Kidney epithelial cell (primary cell): ENCODE data around the gene ATXN1. TPM values are rescaled to one million over a fixed set of nuclear protein-coding genes. Genes with fewer than 3 reads are reported as not detected.
"Not testable (repeated sequence)": the region's sequence is repeated elsewhere in the genome, so short reads cannot be mapped to it uniquely, and the experiment has no call there.

Experiments used
- DNase-seq: peaks from one replicate; pipeline ENCODE4 v3.0.0-alpha.2; 2010; ENCODE audit warnings: low read depth
- H3K27me3 ChIP-seq: 2 replicates; pipeline ENCODE4 v1.6.0; 2011; ENCODE audit warnings: low read length; ENCODE audit not compliant: control insufficient read depth, insufficient read depth
- H3K36me3 ChIP-seq: 2 replicates; pipeline ENCODE4 v1.5.1; 2011; ENCODE audit warnings: low read length; ENCODE audit not compliant: control insufficient read depth, insufficient read depth
- H3K4me3 ChIP-seq: 2 replicates; pipeline ENCODE4 v1.5.1; 2011; ENCODE audit warnings: low read depth, mild to moderate bottlenecking, control low read depth, low read length
- total RNA-seq: library from RNA; depleted of rRNA; stranded (reverse); fragments of >200 nt; gene quantifications from 2 replicates; pipeline ENCODE4 v1.2.3, GENCODE V29; 2015
- TF ChIP-seq, protein P1 (sequence below): IDR thresholded peaks from 2 replicates; pipeline ENCODE4 v1.5.1; 2011; ENCODE audit warnings: mild to moderate bottlenecking, moderate library complexity, low read length, control low read depth, inconsistent platforms; ENCODE audit not compliant: insufficient read depth, poor library complexity, severe bottlenecking

Gene ATXN1
- total RNA-seq, 1 donor from 2014 or later: 12.5 TPM

- DNase-seq: no peak
- TF ChIP-seq, protein P1, sequence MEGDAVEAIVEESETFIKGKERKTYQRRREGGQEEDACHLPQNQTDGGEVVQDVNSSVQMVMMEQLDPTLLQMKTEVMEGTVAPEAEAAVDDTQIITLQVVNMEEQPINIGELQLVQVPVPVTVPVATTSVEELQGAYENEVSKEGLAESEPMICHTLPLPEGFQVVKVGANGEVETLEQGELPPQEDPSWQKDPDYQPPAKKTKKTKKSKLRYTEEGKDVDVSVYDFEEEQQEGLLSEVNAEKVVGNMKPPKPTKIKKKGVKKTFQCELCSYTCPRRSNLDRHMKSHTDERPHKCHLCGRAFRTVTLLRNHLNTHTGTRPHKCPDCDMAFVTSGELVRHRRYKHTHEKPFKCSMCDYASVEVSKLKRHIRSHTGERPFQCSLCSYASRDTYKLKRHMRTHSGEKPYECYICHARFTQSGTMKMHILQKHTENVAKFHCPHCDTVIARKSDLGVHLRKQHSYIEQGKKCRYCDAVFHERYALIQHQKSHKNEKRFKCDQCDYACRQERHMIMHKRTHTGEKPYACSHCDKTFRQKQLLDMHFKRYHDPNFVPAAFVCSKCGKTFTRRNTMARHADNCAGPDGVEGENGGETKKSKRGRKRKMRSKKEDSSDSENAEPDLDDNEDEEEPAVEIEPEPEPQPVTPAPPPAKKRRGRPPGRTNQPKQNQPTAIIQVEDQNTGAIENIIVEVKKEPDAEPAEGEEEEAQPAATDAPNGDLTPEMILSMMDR: no peak
- Histone ChIP-seq H3K36me3 (no peaks in the 10 kb centered on the region), H3K27me3 (no peaks in the 10 kb centered on the region), H3K4me3 (no peak overlapping the region)
Observed at GRCh38 chr6:16621002-16621401, 140.3 kb downstream of the ATXN1 start.

GRCh38 chr6:16619777-16620176 lies 141.5 kb downstream of the ATXN1 start:
- no peak for DNase-seq
- Histone ChIP-seq H3K36me3 (no peaks in the 10 kb centered on the region), H3K27me3 (no peaks in the 10 kb centered on the region), H3K4me3 (no peak overlapping the region)
- TF ChIP-seq, protein P1: no peak

GRCh38 chr6:16618962-16619361 lies 142.3 kb downstream of the ATXN1 start:
- Histone ChIP-seq H3K36me3 (no peaks in the 10 kb centered on the region), H3K27me3 (no peaks in the 10 kb centered on the region), H3K4me3 (no peak overlapping the region)
- DNase-seq: no peak
- TF ChIP-seq, protein P1: no peak

DNA sequence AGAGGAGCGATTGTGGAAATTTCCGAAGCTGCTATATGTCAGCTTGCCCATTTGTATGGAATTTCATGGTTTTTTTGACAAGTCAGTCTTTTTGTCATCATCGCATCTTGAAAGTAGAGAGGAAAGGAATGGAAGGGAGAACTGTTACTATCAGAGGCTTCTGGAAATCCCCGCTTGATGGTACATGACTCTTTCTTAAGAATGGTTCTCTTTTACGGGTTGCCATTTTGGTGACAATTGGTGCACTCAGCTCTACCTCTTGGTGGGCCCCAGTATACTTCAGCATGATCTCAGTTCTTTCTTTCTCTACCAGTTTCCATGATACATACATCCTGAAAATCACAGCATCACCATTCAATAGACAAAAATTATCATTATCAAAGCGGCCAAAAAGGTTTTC lies 146.0 kb downstream of the ATXN1 start:
- DNase-seq, H3K36me3 ChIP-seq, H3K27me3 ChIP-seq, H3K4me3 ChIP-seq: not testable (repeated sequence)

DNA sequence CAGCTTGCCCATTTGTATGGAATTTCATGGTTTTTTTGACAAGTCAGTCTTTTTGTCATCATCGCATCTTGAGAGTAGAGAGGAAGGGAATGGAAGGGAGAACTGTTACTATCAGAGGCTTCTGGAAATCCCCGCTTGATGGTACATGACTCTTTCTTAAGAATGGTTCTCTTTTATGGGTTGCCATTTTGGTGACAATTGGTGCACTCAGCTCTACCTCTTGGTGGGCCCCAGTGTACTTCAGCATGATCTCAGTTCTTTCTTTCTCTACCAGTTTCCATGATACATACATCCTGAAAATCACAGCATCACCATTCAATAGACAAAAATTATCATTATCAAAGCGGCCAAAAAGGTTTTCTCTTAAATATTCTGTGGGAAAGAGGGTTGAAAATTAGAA lies 147.1 kb downstream of the ATXN1 start:
- H3K27me3 ChIP-seq, DNase-seq, H3K36me3 ChIP-seq, H3K4me3 ChIP-seq: not testable (repeated sequence)

GRCh38 chr6:16613504-16613903 lies 147.8 kb downstream of the ATXN1 start:
- not testable (repeated sequence) for H3K4me3 ChIP-seq, H3K27me3 ChIP-seq, H3K36me3 ChIP-seq, DNase-seq

DNA sequence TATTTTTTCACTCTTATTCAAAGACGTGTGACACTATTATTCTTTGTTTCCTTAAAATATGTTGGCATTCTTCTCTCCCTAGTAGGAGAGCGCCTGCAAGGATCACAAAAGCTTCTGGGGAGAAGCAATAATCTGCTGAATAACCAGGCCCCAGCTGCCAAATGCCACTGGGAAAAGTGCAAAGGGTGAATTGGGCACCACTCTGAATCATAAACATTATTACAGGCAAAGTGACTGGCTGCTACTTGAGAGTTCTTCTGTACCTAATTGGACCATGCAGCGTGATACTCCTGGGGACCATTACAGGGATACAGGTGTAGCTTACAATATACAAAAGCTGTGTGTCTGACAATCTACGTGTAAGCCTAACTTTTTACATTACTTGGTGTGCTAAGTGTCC lies 152.8 kb downstream of the ATXN1 start:
- DNase-seq: no peak
- H3K27me3 ChIP-seq: no peaks in the 10 kb centered on the region
- H3K4me3 ChIP-seq: no peak overlapping the region
- TF ChIP-seq, protein P1: no peak
- no peaks in the 10 kb centered on the region for H3K36me3 ChIP-seq
